KG1 (cell line): Measurements from ENCODE around the gene ADARB2.

ENCODE experiments used
- DNase-seq: peaks from one replicate; lab custom pipeline; 2025; lab: John Stamatoyannopoulos, UW

ADARB2 gene

DNA sequence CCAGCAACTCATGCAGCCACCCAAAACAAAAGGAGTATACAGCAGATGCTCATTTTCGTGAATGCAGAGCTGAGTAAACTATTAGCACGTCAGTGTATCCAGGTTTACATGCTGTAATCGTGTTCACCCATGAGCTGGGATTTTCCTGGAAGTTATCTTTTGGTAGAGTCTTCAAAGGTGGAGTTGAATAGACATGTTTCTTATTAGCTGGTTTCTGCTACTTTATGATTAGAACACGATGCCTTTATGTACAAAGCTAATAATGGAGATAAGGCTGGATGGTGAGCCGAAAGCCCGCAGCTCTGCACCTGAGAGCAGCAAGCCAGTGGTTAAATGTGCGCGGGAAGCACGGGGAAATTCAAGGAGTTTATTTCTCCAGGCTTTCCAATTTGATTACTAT is 123.8 kb downstream of the ADARB2 start:
- DNase-seq: no peak

- peak; percentile 1 for DNase-seq
Observed at GRCh38 chr10:1612908-1613307, 124.4 kb downstream of the ADARB2 start.

GRCh38 chr10:1611936-1612550 is 125.3 kb downstream of the ADARB2 start:
- no peak for DNase-seq

DNA sequence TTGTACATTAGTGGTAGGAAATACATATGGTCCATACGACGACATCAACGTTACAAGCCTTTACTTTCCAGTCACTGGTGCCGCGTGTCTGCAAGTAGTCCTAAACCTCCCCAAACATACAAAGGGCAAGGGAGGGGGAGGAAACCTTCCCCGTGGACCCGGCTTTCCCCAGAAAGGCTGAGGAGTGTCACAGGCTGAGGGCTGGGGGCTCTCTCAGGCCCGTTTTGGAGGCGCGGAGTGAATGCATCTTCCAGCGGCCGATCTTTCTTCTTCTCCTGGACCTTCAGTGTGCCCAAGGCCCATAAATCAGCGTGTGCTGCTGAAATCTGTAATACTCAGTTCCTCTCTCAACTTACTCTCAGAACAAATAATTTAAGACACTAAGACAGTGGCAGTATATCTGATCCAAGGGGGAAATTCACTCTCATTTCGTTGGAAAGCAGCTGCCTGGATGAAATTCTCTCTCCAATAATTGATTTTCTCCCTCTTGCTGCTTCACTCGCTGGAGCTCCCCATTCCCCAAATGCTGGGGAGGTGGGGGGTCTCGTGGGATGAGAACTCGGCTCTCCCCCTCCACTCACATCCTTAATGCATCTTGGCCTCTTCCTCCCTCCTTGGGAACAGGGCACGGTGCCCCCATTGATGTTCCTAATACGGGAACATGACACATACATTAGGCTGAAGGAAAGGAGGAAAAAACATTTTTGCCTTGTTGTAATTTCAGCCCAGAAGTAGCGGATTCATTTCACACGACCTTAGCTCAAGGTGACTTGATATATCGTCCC is 126.1 kb downstream of the ADARB2 start:
- no peak for DNase-seq

GRCh38 chr10:1609648-1609970 is 127.7 kb downstream of the ADARB2 start:
- DNase-seq: no peak

- no peak for DNase-seq
Observed at GRCh38 chr10:1608851-1609647, 128.3 kb downstream of the ADARB2 start.

GRCh38 chr10:1608408-1608807 is 128.9 kb downstream of the ADARB2 start:
- DNase-seq: no peak

GRCh38 chr10:1607466-1607865 is 129.9 kb downstream of the ADARB2 start:
- DNase-seq: no peak

DNA sequence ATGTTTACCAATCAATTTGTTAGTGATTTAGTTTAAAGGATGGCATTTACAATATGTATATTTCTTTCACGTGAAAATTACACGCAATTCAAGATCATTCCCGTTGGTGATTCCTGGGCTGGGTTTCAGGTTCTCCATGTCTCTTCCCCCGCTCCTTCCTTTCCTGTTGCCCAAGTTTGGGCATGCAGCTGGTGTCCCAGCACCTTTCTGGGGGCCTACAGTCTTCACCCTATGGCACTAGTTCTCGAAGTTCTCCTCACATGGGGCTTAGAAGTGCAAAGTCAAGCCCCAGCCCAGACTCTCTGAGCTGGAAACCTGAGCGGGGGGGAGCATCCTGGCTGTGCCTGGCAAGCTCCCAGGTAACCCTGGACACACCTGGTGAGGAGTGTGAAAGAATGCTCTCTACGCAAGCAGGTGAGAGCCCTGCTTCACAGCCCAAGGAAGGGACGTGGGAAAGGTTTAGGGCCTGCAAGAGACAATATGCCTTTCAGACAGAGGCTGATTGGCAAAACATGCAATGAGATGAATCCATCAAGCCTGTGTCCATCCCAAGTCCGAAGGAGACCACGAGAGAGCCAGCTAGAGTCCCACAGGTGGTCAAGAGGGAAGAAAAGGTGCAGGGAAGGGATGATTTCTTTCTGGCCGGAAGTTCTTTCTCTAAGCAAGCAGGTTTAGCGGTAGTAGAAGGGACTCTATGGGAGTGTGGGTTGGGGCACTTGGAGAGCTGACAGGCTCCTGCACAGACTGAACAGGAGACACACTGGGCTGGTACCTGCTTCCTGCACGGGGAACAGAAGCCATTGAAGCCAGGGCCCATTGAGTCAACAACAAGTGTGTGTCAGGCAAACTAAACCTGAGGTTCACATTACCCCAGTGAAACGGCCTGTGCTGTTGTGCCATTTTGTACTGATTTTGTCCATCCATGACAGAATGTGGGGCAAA is 131.1 kb downstream of the ADARB2 start:
- no peak for DNase-seq

DNA sequence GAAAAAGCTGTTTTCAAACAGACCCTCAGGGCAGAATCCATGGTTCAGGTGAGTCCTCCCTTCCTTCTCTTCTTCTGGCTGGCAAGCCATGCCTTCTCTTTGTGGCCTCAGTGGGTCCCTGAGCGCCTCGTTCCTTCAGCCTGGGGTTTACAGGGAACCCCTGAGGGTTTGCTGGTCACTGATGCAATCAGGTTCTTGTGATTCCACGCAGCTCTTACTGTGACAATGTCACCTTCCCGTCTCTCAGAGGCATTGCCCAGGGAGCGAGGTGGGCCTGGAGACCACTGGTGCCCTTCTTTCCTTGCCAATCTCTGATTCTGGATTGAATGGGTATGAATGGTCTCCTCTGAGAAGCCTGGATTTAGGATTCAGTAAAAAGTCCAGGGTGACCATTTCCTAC is 132.2 kb downstream of the ADARB2 start:
- no peak for DNase-seq

GRCh38 chr10:1604246-1604645 is 133.1 kb downstream of the ADARB2 start:
- DNase-seq: no peak

DNA sequence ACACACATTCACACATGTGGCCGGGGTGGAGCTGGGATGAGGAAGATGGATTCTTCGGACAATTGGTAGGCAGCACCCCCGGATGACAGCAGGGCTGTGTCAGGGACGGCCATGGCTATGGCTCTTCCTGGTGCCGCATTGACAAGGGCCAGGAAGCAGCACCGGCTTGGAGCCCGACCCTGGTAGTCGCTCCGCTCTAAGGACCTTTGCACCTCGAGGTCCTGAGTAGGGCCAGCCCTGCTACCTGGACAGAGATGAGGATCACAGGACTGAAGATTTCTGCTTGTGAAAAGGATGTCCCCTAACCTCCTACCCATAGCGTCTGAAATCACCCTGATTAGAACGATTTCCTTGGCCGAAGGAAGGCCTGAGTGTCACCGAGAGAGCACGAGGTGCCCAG is 134.1 kb downstream of the ADARB2 start:
- DNase-seq: no peak

DNA sequence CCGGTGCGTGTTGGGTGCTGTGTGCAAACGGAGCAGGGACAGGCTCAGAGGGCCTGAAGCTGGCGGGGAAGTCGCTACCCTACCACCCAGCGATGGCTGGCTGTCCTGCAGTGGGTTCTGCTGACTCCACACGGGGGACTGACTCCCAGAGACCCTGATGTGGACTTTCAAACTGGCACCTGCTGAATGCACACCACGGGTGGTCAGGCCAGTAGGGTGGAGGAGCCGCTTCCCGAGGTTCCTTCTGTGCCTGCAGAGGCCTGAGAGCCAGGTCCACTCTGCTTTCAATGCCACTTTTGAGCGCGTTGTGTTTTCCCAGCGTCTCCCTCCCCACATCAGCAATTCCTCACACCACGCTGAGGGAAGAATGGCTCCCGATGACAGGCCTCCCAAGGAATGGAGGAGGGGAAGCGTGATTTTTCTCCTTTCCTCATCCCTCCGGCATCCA is 135.3 kb downstream of the ADARB2 start:
- no peak for DNase-seq

GRCh38 chr10:1601406-1601805 is 135.9 kb downstream of the ADARB2 start:
- no peak for DNase-seq

- DNase-seq: no peak
Observed at GRCh38 chr10:1600861-1601260, 136.5 kb downstream of the ADARB2 start.

GRCh38 chr10:1598393-1599153 is 138.8 kb downstream of the ADARB2 start:
- no peak for DNase-seq

- DNase-seq: no peak
Observed at GRCh38 chr10:1597370-1598146, 139.8 kb downstream of the ADARB2 start.

DNA sequence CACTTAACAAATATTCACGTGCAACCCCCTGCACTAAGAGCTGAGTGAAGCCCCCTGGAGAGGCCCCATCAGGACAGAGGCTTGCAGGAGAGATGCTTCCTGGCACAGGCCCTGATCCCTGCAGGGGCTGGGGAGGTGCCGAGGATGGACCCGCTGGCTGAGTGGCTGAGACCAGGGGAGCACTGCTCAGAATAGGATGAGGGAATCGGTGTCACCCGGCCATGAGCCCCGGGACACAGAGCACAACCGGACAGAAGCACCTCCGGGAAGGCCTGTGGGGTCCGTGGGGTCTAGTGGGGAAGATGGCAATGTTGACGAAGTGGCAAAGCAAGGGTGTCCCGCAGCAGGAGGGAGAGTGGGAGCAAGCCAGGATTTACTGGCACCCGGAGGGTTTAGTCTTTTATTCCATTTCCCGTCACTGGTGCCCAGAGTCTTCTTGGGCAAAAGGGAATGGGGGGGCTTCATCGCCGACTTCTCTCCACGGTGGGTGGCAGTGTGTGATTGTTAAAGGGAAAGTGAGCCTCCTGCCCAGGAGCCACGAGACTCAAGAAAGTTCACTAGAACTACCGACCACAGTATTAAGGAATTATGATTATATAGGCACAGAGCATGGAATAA is 140.7 kb downstream of the ADARB2 start:
- no peak for DNase-seq

DNA sequence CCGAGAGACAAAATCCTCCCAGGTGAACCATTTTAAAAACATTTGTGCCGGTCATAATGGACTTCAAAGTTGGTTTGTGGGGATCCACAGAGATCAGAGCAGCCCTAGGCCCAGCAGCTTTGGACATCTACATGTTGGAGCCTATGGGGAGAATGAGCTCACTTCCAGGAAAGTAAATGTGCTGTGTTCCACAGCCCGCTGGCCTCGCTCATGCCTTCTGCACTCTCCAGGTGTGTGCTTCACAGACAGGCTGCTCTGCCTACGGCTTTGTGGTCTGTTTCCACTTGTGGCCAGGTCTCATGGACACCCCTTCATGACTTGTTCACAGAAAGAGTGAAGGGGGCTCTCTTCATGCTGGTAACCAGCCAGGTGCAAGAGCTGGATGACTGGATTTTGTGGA is 141.6 kb downstream of the ADARB2 start:
- no peak for DNase-seq

GRCh38 chr10:1595242-1595600 is 142.1 kb downstream of the ADARB2 start:
- DNase-seq: no peak
